Testis (tissue), 3 donors: ENCODE measurements around the gene FAM110C. TPM values are rescaled to one million over a fixed set of nuclear protein-coding genes. Genes with fewer than 3 reads are reported as not detected.
A peak's percentile ranks its signal among the peaks of the same experiment; 100 is the strongest.

Experiments
- DNase-seq: peaks from one replicate; pipeline ENCODE4 v3.0.0-alpha.2; 2019
- H3K27ac ChIP-seq, 2 donors: fragments of 200-600 bp; sonication (generic); one replicate each; pipeline ENCODE4 v1.5.1; 2019
- H3K27me3 ChIP-seq: fragments of 200-600 bp; sonication (generic); one replicate; pipeline ENCODE4 v1.5.1; 2019
- H3K36me3 ChIP-seq: fragments of 200-600 bp; sonication (generic); one replicate; pipeline ENCODE4 v1.5.1; 2017; ENCODE audit warnings: low read depth; ENCODE audit errors: missing control alignments
- H3K4me1 ChIP-seq: fragments of 200-600 bp; sonication (generic); one replicate; pipeline ENCODE4 v1.5.1; 2019
- H3K4me3 ChIP-seq, 2 donors: fragments of 200-600 bp; sonication (generic); one replicate each; pipeline ENCODE4 v1.5.1; 2017 to 2019
- H3K9me3 ChIP-seq: fragments of 200-600 bp; sonication (generic); one replicate; pipeline ENCODE4 v1.5.1; 2017
- POLR2A ChIP-seq: fragments of 450-650 bp; IDR thresholded peaks from one replicate; pipeline ENCODE4 v1.6.1; 2017; ENCODE audit warnings: antibody characterized with exemption, mild to moderate bottlenecking, moderate library complexity
- WGBS, 2 donors: methylation state at CpG; one replicate each; pipeline ENCODE4 v1.1.5; 2018; 5-methylcytosine and 5-hydroxymethylcytosine counted together
- intact Hi-C: fragments of 100-400 bp; cut with DNase I; formaldehyde crosslinking; loops from one replicate; pipeline ENCODE4 v1.15.1; 2023; ENCODE audit warnings: low total_unique reads
- polyA plus RNA-seq: library from polyadenylated mRNA; stranded (reverse); fragments of 350-450 nt; fragmentation: Illumina TruSeq; extraction: RNeasy Lipid Tissue Mini Kit (QIAGEN cat#74804); gene quantifications from one replicate; pipeline ENCODE4 v1.2.3, GENCODE V29; 2014; ENCODE audit warnings: low read depth, low replicate concordance; ENCODE audit not compliant: insufficient read depth
- total RNA-seq, 2 donors: library from RNA; depleted of rRNA; stranded (reverse); fragments of >200 nt; gene quantifications; one replicate each; pipeline ENCODE4 v1.2.3, GENCODE V29; 2016
- TF ChIP-seq, protein P1 (sequence below), 3 experiments: fragments of 450-650 bp in 2 of 3; fragments of 200-600 bp in 1 of 3; sonication (generic) in 1 of 3; IDR thresholded peaks; one replicate each; pipeline ENCODE4 v1.5.1; 2016 to 2019; ENCODE audit warnings: antibody characterized with exemption in 3 of 3, mild to moderate bottlenecking in 2 of 3, moderate library complexity in 1 of 3

FAM110C gene
- total and polyA plus RNA-seq, 3 donors from 2014 or later = 8.5 to 16.3 (median 13.5) TPM

DNA sequence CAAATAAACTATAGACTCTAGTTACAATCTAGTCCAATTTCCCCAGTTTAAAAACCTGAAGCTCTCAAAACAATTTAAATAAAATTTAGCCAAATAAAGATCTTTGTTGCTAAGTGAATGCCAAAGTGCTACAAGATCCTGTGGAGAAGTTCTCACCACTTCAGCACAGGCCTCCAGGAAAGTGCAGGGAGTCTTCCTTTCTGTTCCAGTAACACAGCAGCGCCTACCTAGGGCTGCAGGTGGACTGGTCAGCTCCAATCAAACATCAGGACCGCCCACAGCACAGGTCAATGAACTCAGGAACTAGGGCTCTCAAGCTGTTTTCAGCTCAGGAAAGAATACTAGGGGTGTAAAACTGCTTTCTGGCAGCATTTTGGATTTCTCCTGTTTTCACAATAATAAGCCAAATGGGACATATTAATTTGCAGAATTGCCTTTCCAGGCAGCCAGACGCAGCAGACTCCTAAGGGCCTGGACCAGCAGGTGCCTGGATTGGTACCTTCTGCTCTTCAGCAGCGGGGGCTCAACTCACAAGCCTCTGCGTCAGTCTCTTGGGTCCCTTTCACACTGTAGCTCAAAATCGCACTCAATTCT lies 1.5 kb downstream of the FAM110C start:
- no peak overlapping the region for H3K27ac ChIP-seq
- 26 to 36% methylated on average over 6 of the region's 6 CpGs for WGBS, 2 donors

DNA sequence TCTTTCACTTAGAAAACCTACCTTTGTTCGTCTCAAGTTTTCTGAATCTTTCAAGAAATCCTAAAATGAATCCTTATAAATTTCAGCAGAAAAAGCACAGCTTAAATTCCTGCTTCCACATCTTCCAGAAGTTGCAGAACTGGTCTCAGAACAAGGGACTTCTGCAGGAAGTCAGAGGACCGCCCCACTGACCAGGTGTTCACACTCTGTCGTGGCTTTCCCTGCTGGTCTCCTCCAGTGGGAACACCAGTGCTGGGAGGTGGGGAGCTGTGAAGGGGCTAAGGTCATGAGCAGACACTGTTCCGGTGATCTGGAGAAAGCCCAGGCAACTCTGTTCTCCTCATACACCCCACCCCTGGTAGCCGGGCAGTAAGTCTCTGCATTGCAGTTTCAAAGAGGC lies 3.5 kb downstream of the FAM110C start:
- Histone ChIP-seq H3K4me1 (peaks cover 18% of the 10 kb centered on the region), H3K27ac (no peak overlapping the region), H3K27me3 (no peaks in the 10 kb centered on the region), H3K4me3 (no peak overlapping the region), H3K9me3 (no peaks in the 10 kb centered on the region), H3K36me3 (no peaks in the 10 kb centered on the region)
- intact Hi-C loops = no loop called here
- WGBS, 2 donors = 68 to 83% methylated on average over 4 to 5 of the region's 5 CpGs
- TF ChIP-seq, protein P1, sequence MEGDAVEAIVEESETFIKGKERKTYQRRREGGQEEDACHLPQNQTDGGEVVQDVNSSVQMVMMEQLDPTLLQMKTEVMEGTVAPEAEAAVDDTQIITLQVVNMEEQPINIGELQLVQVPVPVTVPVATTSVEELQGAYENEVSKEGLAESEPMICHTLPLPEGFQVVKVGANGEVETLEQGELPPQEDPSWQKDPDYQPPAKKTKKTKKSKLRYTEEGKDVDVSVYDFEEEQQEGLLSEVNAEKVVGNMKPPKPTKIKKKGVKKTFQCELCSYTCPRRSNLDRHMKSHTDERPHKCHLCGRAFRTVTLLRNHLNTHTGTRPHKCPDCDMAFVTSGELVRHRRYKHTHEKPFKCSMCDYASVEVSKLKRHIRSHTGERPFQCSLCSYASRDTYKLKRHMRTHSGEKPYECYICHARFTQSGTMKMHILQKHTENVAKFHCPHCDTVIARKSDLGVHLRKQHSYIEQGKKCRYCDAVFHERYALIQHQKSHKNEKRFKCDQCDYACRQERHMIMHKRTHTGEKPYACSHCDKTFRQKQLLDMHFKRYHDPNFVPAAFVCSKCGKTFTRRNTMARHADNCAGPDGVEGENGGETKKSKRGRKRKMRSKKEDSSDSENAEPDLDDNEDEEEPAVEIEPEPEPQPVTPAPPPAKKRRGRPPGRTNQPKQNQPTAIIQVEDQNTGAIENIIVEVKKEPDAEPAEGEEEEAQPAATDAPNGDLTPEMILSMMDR (IDR thresholded peaks at IDR 0.05) = no peak
- no peak for TF ChIP-seq POLR2A
- no peak for DNase-seq

More for the DNA sequence above, 1.5 kb downstream of the FAM110C start:
- TF ChIP-seq POLR2A = no peak
- TF ChIP-seq, protein P1 (IDR thresholded peaks at IDR 0.05) = no peak
- H3K4me1 ChIP-seq = peaks cover 18% of the 10 kb centered on the region
- no peaks in the 10 kb centered on the region for H3K9me3 ChIP-seq
- DNase-seq = peak; percentile 51
- intact Hi-C loops = no loop called here
- peak overlapping the region; percentile 62 to 75 for H3K4me3 ChIP-seq
- no peaks in the 10 kb centered on the region for H3K27me3 ChIP-seq
- H3K36me3 ChIP-seq = no peaks in the 10 kb centered on the region

DNA sequence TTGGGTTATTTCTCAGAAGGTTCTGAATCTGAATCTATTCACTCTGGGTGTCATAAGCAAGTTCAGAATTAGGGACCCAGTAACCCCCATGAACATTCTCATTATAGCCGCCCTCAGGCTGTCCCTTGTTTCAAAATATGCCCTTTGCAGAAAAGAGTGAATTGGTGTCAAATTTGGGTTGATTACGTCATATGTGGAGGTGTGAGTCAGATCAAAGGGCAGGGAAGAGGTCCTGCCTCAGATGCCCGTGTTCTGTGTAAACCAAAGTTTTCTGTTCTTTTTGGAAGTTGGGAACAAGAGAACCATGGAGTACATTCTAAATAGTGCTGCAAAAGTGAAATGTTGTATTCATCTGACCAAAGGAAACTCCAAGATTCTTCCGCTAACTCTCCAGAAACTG lies 5.8 kb downstream of the FAM110C start:
- intact Hi-C loops = no loop called here
- H3K27me3 ChIP-seq = no peaks in the 10 kb centered on the region
- H3K4me3 ChIP-seq = no peak overlapping the region
- no peaks in the 10 kb centered on the region for H3K9me3 ChIP-seq
- no peak for DNase-seq
- peaks cover 11% of the 10 kb centered on the region for H3K4me1 ChIP-seq
- H3K36me3 ChIP-seq = no peaks in the 10 kb centered on the region
- WGBS, 2 donors = 70 to 78% methylated on average over 4 of the region's 4 CpGs
- TF ChIP-seq, protein P1 (IDR thresholded peaks at IDR 0.05) = no peak
- no peak for TF ChIP-seq POLR2A
- H3K27ac ChIP-seq = no peak overlapping the region

DNA sequence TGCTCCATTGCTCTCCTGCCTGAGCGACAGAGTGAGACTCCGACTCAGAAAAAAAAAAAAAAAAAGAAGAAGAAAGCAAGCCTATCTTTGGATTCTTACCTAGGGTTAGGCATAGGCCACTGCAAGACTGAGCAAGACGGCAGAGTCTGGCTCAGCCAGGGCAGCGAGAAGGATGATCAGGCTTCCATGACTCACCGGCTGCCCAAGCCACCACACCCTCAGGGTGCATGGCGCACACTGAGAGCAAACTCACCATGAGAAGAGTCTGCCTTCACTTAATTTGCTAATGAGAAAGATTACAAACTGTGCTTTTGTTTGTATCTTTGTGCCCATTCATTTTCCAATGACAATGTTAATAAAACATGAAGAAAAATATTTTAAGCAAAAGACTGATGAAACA lies 8.2 kb downstream of the FAM110C start:
- no peak for DNase-seq
- Histone ChIP-seq H3K4me3 (no peak overlapping the region), H3K9me3 (no peaks in the 10 kb centered on the region), H3K27me3 (no peaks in the 10 kb centered on the region), H3K27ac (no peak overlapping the region), H3K4me1 (no peaks in the 10 kb centered on the region), H3K36me3 (no peaks in the 10 kb centered on the region)
- intact Hi-C loops = no loop called here
- TF ChIP-seq, protein P1 (IDR thresholded peaks at IDR 0.05) = no peak
- TF ChIP-seq POLR2A = no peak
- 92 to 94% methylated on average over 6 of the region's 6 CpGs for WGBS, 2 donors

DNA sequence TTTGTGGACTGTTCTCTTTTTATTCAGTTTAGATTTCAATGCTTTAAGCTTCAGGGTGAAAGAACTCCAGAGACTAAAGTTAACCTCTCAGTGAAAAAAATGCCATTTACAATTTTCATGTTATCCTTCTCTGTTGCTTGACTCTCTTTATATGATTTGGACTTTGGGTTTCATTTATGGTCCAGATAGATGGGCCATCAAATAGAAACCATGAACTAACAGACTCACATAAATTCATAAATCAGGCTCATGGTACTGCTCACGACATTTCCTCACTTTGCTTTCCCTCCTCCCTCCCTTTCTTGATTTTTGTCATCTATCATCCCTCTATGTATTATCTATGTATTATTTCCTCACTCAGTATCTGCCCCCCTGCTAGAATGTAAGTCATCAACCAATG lies 10.0 kb downstream of the FAM110C start:
- 92 to 93% methylated on average over 1 of the region's 1 CpG for WGBS, 2 donors
- TF ChIP-seq, protein P1 (IDR thresholded peaks at IDR 0.05) = no peak
- DNase-seq = no peak
- Histone ChIP-seq H3K4me1 (no peaks in the 10 kb centered on the region), H3K36me3 (no peaks in the 10 kb centered on the region), H3K27ac (no peak overlapping the region), H3K9me3 (no peaks in the 10 kb centered on the region), H3K4me3 (no peak overlapping the region), H3K27me3 (no peaks in the 10 kb centered on the region)
- intact Hi-C loops = no loop called here
